Body of pancreas (tissue), 4 donors: Measurements from ENCODE around the gene TESK2. TPM values are rescaled to one million over a fixed set of nuclear protein-coding genes. Genes with fewer than 3 reads are reported as not detected.

Experiments
- ATAC-seq: fragments of 150-250 bp; one replicate; pipeline ENCODE4 v1.9.1; 2016
- DNase-seq, 4 donors: peaks; one replicate each; pipeline ENCODE4 v3.0.0-alpha.2; 2019
- H3K27ac ChIP-seq, 4 donors: fragments of 200-600 bp; sonication (generic); 1 replicate in 3 of 4; 2 replicates in 1 of 4; pipeline versions ENCODE4 v1.5.1 to v1.6.1; 2016 to 2019; ENCODE audit warnings: mild to moderate bottlenecking in 1 of 4, mixed read lengths in 1 of 4, moderate library complexity in 1 of 4
- H3K27me3 ChIP-seq, 2 donors: fragments of 200-600 bp; sonication (generic); one replicate each; pipeline ENCODE4 v1.6.0; 2016; ENCODE audit warnings: mild to moderate bottlenecking in 1 of 2
- H3K36me3 ChIP-seq, 2 donors: fragments of 200-600 bp; sonication (generic); replicated peaks in 1 of 2; 2 replicates each; pipeline ENCODE4 v1.5.1; 2016; ENCODE audit warnings: low read depth in 2 of 2; ENCODE audit not compliant: insufficient read depth in 1 of 2
- H3K4me1 ChIP-seq: fragments of 200-600 bp; sonication (generic); one replicate; pipeline ENCODE4 v1.6.0; 2016
- H3K4me3 ChIP-seq, 2 donors: fragments of 200-600 bp; sonication (generic); 1 replicate in 1 of 2; 2 replicates in 1 of 2; pipeline ENCODE4 v1.5.1; 2016 to 2019
- H3K9me3 ChIP-seq, 3 donors: fragments of 200-600 bp; sonication (generic); 1 replicate in 2 of 3; 2 replicates in 1 of 3; pipeline ENCODE4 v1.5.1; 2016
- POLR2A ChIP-seq, 3 donors: fragments of 450-650 bp; IDR thresholded peaks; one replicate each; pipeline ENCODE4 v1.6.1; 2016; ENCODE audit warnings: antibody characterized with exemption in 3 of 3, mild to moderate bottlenecking in 2 of 3
- WGBS, 2 donors: methylation state at CpG; one replicate each; pipeline ENCODE4 v1.1.5; 2017; 5-methylcytosine and 5-hydroxymethylcytosine counted together
- intact Hi-C: fragments of 100-400 bp; cut with DNase I; formaldehyde crosslinking; loops from one replicate; pipeline ENCODE4 v1.15.1; 2023
- total RNA-seq, 2 donors: library from RNA; depleted of rRNA; stranded (reverse); fragments of >200 nt; gene quantifications; one replicate each; pipeline ENCODE4 v1.1.0, GENCODE V29; 2016
- TF ChIP-seq, protein P1 (sequence below), 7 experiments: fragments of 450-650 bp in 4 of 7; fragments of 200-600 bp in 3 of 7; sonication (generic) in 3 of 7; IDR thresholded peaks; one replicate each; pipeline ENCODE4 v1.5.1; 2016 to 2019; ENCODE audit warnings: antibody characterized with exemption in 7 of 7

The TESK2 gene
- total RNA-seq, 2 donors from 2014 or later: 0.33 to 3.6 TPM

DNA sequence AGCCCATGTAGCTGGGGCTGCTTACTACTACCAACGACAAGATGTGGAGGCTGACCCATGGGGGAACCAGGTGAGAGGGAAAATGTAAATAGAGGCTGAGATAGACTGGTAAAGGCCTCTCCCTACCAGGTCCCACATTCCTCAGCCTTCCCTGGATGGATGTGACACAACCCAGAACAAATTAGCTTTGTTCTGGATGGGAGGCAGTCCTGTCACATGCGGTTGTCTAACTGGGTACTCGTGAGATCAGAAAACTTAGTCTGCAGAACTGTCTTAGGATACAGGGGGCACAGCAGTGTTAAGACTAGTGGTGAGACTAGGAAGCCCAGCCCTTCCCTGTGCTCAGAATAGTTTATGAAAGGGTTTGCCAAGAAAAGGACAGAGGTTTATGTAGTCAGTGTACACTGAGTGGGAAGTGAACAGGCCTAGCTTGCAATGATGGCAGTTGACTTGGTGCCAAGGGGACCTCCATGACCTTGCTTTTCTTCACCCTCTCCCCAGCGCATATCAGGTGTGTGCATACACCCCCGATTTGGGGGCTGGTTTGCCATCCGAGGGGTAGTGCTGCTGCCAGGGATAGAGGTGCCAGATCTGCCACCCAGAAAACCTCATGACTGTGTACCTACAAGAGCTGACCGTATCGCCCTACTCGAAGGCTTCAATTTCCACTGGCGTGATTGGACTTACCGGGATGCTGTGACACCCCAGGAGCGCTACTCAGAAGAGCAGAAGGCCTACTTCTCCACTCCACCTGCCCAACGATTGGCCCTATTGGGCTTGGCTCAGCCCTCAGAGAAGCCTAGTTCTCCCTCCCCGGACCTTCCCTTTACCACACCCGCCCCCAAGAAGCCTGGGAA lies 17.6 kb upstream of the TESK2 start:
- Histone ChIP-seq H3K9me3 (no peaks in the 10 kb centered on the region), H3K27ac (no peak overlapping the region), H3K36me3 (peaks cover 0 to 7% of the 10 kb centered on the region in 2 donors), H3K27me3 (no peaks in the 10 kb centered on the region), H3K4me1 (no peaks in the 10 kb centered on the region), H3K4me3 (no peak overlapping the region)
- TF ChIP-seq, protein P1, sequence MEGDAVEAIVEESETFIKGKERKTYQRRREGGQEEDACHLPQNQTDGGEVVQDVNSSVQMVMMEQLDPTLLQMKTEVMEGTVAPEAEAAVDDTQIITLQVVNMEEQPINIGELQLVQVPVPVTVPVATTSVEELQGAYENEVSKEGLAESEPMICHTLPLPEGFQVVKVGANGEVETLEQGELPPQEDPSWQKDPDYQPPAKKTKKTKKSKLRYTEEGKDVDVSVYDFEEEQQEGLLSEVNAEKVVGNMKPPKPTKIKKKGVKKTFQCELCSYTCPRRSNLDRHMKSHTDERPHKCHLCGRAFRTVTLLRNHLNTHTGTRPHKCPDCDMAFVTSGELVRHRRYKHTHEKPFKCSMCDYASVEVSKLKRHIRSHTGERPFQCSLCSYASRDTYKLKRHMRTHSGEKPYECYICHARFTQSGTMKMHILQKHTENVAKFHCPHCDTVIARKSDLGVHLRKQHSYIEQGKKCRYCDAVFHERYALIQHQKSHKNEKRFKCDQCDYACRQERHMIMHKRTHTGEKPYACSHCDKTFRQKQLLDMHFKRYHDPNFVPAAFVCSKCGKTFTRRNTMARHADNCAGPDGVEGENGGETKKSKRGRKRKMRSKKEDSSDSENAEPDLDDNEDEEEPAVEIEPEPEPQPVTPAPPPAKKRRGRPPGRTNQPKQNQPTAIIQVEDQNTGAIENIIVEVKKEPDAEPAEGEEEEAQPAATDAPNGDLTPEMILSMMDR (IDR thresholded peaks at IDR 0.05): no peak
- TF ChIP-seq POLR2A (IDR thresholded peaks at IDR 0.05): no peak
- intact Hi-C loops: no loop called here
- DNase-seq (no peak), ATAC-seq (no peak)
- 71 to 72% methylated on average over 8 to 15 of the region's 15 CpGs for WGBS, 2 donors

DNA sequence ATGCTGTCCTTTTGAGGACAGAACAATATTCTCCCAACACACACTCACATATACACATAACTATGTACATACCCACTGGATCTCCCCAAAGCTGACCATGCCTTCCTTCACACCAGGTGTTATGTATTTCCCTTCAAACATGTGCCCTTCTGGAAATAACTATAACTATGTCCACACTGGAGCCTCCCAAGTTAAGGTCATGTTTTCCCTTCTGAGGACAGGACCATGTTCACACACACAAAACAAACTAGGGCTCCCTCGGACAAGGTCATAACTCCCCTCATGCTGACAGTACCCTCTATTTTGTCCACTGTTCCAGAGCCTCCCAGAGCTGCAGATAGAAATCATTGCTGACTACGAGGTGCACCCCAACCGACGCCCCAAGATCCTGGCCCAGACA lies 16.9 kb upstream of the TESK2 start:
- 86 to 90% methylated on average over 4 of the region's 4 CpGs for WGBS, 2 donors
- TF ChIP-seq, protein P1 (IDR thresholded peaks at IDR 0.05): no peak
- TF ChIP-seq POLR2A (IDR thresholded peaks at IDR 0.05): no peak
- H3K36me3 ChIP-seq: peaks cover 0 to 4% of the 10 kb centered on the region in 2 donors
- H3K4me3 ChIP-seq: no peak overlapping the region
- intact Hi-C loops: no loop called here
- H3K9me3 ChIP-seq: no peaks in the 10 kb centered on the region
- DNase-seq (no peak), ATAC-seq (no peak)
- no peaks in the 10 kb centered on the region for H3K27me3 ChIP-seq
- no peak overlapping the region for H3K27ac ChIP-seq
- H3K4me1 ChIP-seq: no peaks in the 10 kb centered on the region

DNA sequence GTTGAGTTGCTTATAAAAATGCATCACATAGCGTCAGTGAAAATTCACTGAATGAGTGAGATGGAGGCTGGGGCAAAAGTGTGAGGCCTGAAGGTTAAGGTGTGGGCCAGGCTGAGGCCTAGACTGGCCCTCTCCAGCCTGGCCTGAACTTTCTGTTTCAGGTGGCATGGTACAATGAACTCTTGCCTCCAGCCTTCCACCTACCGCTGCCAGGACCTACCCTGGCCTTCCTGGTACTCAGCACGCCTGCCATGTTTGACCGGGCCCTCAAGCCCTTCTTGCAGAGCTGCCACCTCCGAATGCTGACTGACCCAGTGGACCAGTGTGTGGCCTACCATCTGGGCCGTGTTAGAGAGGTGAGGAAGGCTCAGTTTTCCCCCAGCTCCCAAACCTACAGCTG lies 16.2 kb upstream of the TESK2 start:
- intact Hi-C loops: no loop called here
- no peak for DNase-seq
- 86 to 93% methylated on average over 4 to 6 of the region's 6 CpGs for WGBS, 2 donors
- Histone ChIP-seq H3K36me3 (peaks cover 0 to 4% of the 10 kb centered on the region in 2 donors), H3K9me3 (no peaks in the 10 kb centered on the region), H3K4me3 (no peak overlapping the region), H3K27ac (no peak overlapping the region), H3K27me3 (no peaks in the 10 kb centered on the region), H3K4me1 (peaks cover 1% of the 10 kb centered on the region)
- no peak for ATAC-seq
- TF ChIP-seq POLR2A (IDR thresholded peaks at IDR 0.05): no peak
- TF ChIP-seq, protein P1 (IDR thresholded peaks at IDR 0.05): no peak

DNA sequence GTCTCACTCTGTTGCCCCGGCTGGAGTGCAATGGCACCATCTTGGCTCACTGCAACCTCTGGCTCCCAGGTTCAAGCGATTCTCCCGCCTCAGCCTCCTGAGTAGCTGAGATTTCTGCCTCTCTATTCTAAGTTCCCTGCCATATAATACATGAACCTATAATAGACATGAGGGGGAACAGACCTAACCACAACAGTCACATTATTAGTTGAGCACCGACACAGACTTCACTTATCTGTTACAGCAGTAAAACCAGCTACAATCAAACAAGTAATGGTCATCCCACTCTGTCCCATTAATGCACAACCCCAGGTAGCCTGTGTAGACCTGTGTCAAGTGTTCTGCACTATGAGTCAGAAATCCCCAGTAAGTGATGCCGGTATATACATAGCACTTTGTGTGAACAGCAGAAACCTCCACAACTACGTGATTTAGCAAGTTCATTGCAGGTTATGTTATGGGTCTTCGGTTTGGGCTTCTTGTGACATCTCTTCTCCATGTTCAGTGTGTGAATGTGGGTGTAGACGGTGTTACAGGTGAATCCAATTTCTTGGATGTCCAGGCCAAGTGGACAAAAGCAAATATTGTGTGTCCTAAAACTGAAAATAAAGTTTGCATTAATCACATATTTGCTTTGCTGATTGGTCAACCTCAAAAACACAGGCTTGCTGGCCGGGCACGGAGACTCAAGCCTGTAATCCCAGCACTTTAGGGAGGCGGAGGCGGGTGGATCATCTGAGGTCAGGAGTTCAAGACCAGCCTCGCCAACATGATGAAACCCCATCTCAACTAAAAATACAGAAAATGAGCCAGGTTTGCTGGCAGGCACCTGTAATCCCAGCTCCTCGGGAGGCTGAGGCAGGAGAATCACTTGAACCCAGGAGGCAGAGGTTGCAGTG lies 12.7 kb upstream of the TESK2 start:
- DNase-seq (no peak), ATAC-seq (no peak)
- Histone ChIP-seq H3K36me3 (no peaks in the 10 kb centered on the region), H3K27me3 (no peaks in the 10 kb centered on the region), H3K4me3 (no peak overlapping the region), H3K27ac (no peak overlapping the region), H3K4me1 (peaks cover 29% of the 10 kb centered on the region), H3K9me3 (no peaks in the 10 kb centered on the region)
- intact Hi-C loops: no loop called here
- 90 to 97% methylated on average over 14 of the region's 14 CpGs for whole genome bisulfite sequencing, 2 donors
- TF ChIP-seq, protein P1 (IDR thresholded peaks at IDR 0.05): no peak
- no peak for TF ChIP-seq POLR2A (IDR thresholded peaks at IDR 0.05)
